K562 (cell line): ENCODE measurements around the gene RBM20. TPM values are rescaled to one million over a fixed set of nuclear protein-coding genes. Genes with fewer than 3 reads are reported as not detected.
A peak's percentile ranks its signal among the peaks of the same experiment; 100 is the strongest.

Experiments used
- CBX1 ChIP-seq: sonication (generic); IDR thresholded peaks from 2 replicates; pipeline ENCODE4 v1.6.1; 2016; ENCODE audit warnings: antibody characterized with exemption, low read depth, mild to moderate bottlenecking
- CEBPB ChIP-seq: fragments of 450-650 bp; IDR thresholded peaks from 2 replicates; pipeline ENCODE4 v1.6.1; 2016; ENCODE audit warnings: missing genetic modification characterization, missing compliant biosample characterization
- TCF15 ChIP-seq: fragments of 250-450 bp; sonication (Bioruptor Pico); IDR thresholded peaks from 2 replicates; pipeline ENCODE4 v1.8.0; 2022; ENCODE audit warnings: moderate library complexity, mild to moderate bottlenecking, inconsistent platforms
- ZBTB11 ChIP-seq, 3 experiments: fragments of 200-800 bp in 1 of 3; fragments of 250-450 bp in 1 of 3; fragments of 450-650 bp in 1 of 3; sonication (Bioruptor Pico) in 1 of 3; sonication (Bioruptor generic) in 1 of 3; formaldehyde crosslinking in 1 of 3; IDR thresholded peaks; 2 replicates each; pipeline versions ENCODE4 v1.6.1 to v1.8.0; 2016 to 2022; ENCODE audit warnings: mild to moderate bottlenecking in 2 of 3, missing genetic modification characterization in 2 of 3, missing compliant biosample characterization in 1 of 3, moderate library complexity in 1 of 3
- ZBTB43 ChIP-seq: sonication (generic); formaldehyde crosslinking; IDR thresholded peaks from 2 replicates; pipeline ENCODE4 v1.8.0; 2023; ENCODE audit warnings: mild to moderate bottlenecking, missing genetic modification reagents
- ZFP91 ChIP-seq: sonication (generic); formaldehyde crosslinking; IDR thresholded peaks from 2 replicates; pipeline ENCODE4 v1.8.0; 2022; ENCODE audit warnings: mild to moderate bottlenecking, missing genetic modification reagents
- ZNF24 ChIP-seq: fragments of 450-650 bp; IDR thresholded peaks from 2 replicates; pipeline ENCODE4 v1.6.1; 2016
- ZNF253 ChIP-seq: fragments of 250-450 bp; sonication (Bioruptor Pico); conservative IDR thresholded peaks from 2 replicates; pipeline ENCODE4 v1.6.1; 2021; ENCODE audit warnings: mild to moderate bottlenecking
- ZNF75A ChIP-seq: fragments of 450-650 bp; formaldehyde crosslinking; IDR thresholded peaks from 2 replicates; pipeline ENCODE4 v1.4.0; 2020; ENCODE audit warnings: mild to moderate bottlenecking
- polyA plus RNA-seq, 8 experiments: library from polyadenylated mRNA; depleted of rRNA in 4 of 8; stranded (reverse) in 5 of 8; unstranded in 3 of 8; fragments of >200 nt; fragmentation: Nextera tagmentation in 2 of 8; fragmentation: Illumina TruSeq in 1 of 8; extraction: Ambion mirVana in 2 of 8; extraction: Trizol in 1 of 8; gene quantifications; 2 replicates each; pipeline versions ENCODE4 v1.2.1 to v1.2.3, GENCODE V29; 2011 to 2014; ENCODE audit warnings: inconsistent platforms in 1 of 8, missing spikeins in 1 of 8
- total RNA-seq, 7 experiments: library from RNA; depleted of rRNA in 6 of 7; stranded (reverse); fragments of >200 nt in 6 of 7; fragmentation: Illumina TruSeq in 2 of 7; extraction: Trizol in 2 of 7; gene quantifications; 2 replicates each; pipeline versions ENCODE4 v1.2.1 to v1.2.3, GENCODE V29; 2011 to 2021; ENCODE audit warnings: low replicate concordance in 1 of 7

Gene RBM20
- total and polyA plus RNA-seq, 9 of the 15 experiments (the other 6 are each of a cell fraction or from before 2014, with no cell fraction given) = 0.63 to 5.7 (median 3.2) TPM

GRCh38 chr10:110717781-110718589 lies 73.8 kb downstream of the RBM20 start (continued):
- TF ChIP-seq ZNF75A (no peak), ZNF253 (CRISPR knock-in tag) (no peak), CEBPB (tag) (peak; percentile 25; the same call in 1 of the 2 replicates), ZBTB11 (CRISPR knock-in tag; IDR thresholded peaks at IDR 0.05) (no peak), ZNF24 (no peak), ZFP91 (no peak), ZBTB43 (CRISPR knock-in tag) (no peak), TCF15 (no peak), CBX1 (no peak)
